Transverse colon (tissue), 4 donors: ENCODE data around the gene SMOC1. TPM values are rescaled to one million over a fixed set of nuclear protein-coding genes. Genes with fewer than 3 reads are reported as not detected.

ENCODE experiments used
- DNase-seq: peaks from one replicate; pipeline ENCODE4 v3.0.0-alpha.2; 2019
- H3K27ac ChIP-seq, 4 donors: fragments of 200-600 bp; sonication (generic); 2 replicates each; pipeline ENCODE4 v1.5.1; 2016 to 2018; ENCODE audit warnings: inconsistent platforms in 4 of 4
- H3K27me3 ChIP-seq: fragments of 200-600 bp; sonication (generic); 2 replicates; pipeline ENCODE4 v1.5.1; 2017; ENCODE audit warnings: inconsistent platforms
- H3K36me3 ChIP-seq, 4 donors: fragments of 200-600 bp; sonication (generic); 2 replicates each; pipeline ENCODE4 v1.5.1; 2017 to 2019; ENCODE audit warnings: inconsistent platforms in 4 of 4
- H3K4me1 ChIP-seq, 4 donors: fragments of 200-600 bp; sonication (generic); 2 replicates each; pipeline ENCODE4 v1.5.1; 2017 to 2020; ENCODE audit warnings: inconsistent platforms in 4 of 4
- H3K4me3 ChIP-seq, 4 donors: fragments of 200-600 bp; sonication (generic); 1 replicate in 1 of 4; 2 replicates in 3 of 4; pipeline versions ENCODE4 v1.5.1 to v1.6.1; 2017 to 2019; ENCODE audit warnings: inconsistent platforms in 4 of 4
- H3K9me3 ChIP-seq, 2 donors: fragments of 200-600 bp; sonication (generic); 2 replicates each; pipeline ENCODE4 v1.5.1; 2017 to 2019; ENCODE audit warnings: inconsistent platforms in 2 of 2
- CTCF ChIP-seq, 5 experiments: fragments of 200-600 bp in 3 of 5; fragments of 450-650 bp in 2 of 5; sonication (generic) in 3 of 5; IDR thresholded peaks; 1 replicate in 2 of 5; 2 replicates in 3 of 5; pipeline ENCODE4 v1.5.1; 2016 to 2017; ENCODE audit warnings: antibody characterized with exemption in 5 of 5, inconsistent platforms in 3 of 5, mild to moderate bottlenecking in 2 of 5, moderate library complexity in 1 of 5
- EP300 ChIP-seq: sonication (generic); formaldehyde crosslinking; IDR thresholded peaks from one replicate; pipeline ENCODE4 v1.6.1; 2017; ENCODE audit warnings: antibody characterized with exemption, low read depth
- POLR2A ChIP-seq: fragments of 450-650 bp; IDR thresholded peaks from one replicate; pipeline ENCODE4 v1.6.1; 2016; ENCODE audit warnings: antibody characterized with exemption, mild to moderate bottlenecking, moderate library complexity
- POLR2AphosphoS5 ChIP-seq, 3 donors: sonication (generic); formaldehyde crosslinking; IDR thresholded peaks; one replicate each; pipeline ENCODE4 v1.6.1; 2016; ENCODE audit warnings: antibody characterized with exemption in 3 of 3
- WGBS, 2 donors: methylation state at CpG; one replicate each; pipeline ENCODE4 v1.1.5; 2018; ENCODE audit warnings: low coverage in 1 of 2; 5-methylcytosine and 5-hydroxymethylcytosine counted together
- in situ Hi-C, 4 donors: fragments of 200-750 bp; cut with MboI; loops; one replicate each; pipeline versions ENCODE4 v1.15.0 to v1.15.1; 2017; ENCODE audit warnings: low sequenced_read_pairs in 3 of 4, low pct_ligation_motif_present in 1 of 4, low pct_unique_long_range_greater_than_20kb in 1 of 4
- intact Hi-C: fragments of 100-400 bp; cut with DNase I; formaldehyde crosslinking; loops from one replicate; pipeline ENCODE4 v1.15.1; 2023; ENCODE audit warnings: low total_unique reads
- total RNA-seq, 4 donors: library from RNA; depleted of rRNA; stranded (reverse); fragments of >200 nt; gene quantifications; one replicate each; pipeline ENCODE4 v1.1.0, GENCODE V29; 2016

The SMOC1 gene
- total RNA-seq, 4 donors from 2014 or later, result 0.82 to 1.3 TPM; not detected in 2

GRCh38 chr14:69990323-69990722 is 111.1 kb downstream of the SMOC1 start:
- H3K4me3 ChIP-seq, result no peak overlapping the region
- H3K9me3 ChIP-seq, result no peaks in the 10 kb centered on the region
- in situ Hi-C loops, result no loop called here
- TF ChIP-seq CTCF (IDR thresholded peaks at IDR 0.05) (no peak), POLR2AphosphoS5 (IDR thresholded peaks at IDR 0.05) (no peak), POLR2A (no peak)
- no peaks in the 10 kb centered on the region for H3K4me1 ChIP-seq
- H3K36me3 ChIP-seq, result no peaks in the 10 kb centered on the region
- no peak for DNase-seq
- H3K27me3 ChIP-seq, result peaks cover 10% of the 10 kb centered on the region
- no peak overlapping the region for H3K27ac ChIP-seq
- intact Hi-C loops, result no loop called here

GRCh38 chr14:69991422-69991821 is 112.2 kb downstream of the SMOC1 start:
- no peak overlapping the region for H3K4me3 ChIP-seq
- H3K9me3 ChIP-seq, result no peaks in the 10 kb centered on the region
- peaks cover 10% of the 10 kb centered on the region for H3K27me3 ChIP-seq
- no peaks in the 10 kb centered on the region for H3K36me3 ChIP-seq
- no peaks in the 10 kb centered on the region for H3K4me1 ChIP-seq
- intact Hi-C loops, result no loop called here
- no peak overlapping the region for H3K27ac ChIP-seq
- DNase-seq, result no peak
- in situ Hi-C loops, result no loop called here
- TF ChIP-seq EP300 (no peak), POLR2A (no peak), CTCF (IDR thresholded peaks at IDR 0.05) (no peak), POLR2AphosphoS5 (IDR thresholded peaks at IDR 0.05) (no peak)

GRCh38 chr14:69992564-69992963 is 113.3 kb downstream of the SMOC1 start:
- in situ Hi-C loops (no loop called here), intact Hi-C loops (no loop called here)
- 65 to 84% methylated on average over 3 of the region's 3 CpGs for WGBS, 2 donors
- Histone ChIP-seq H3K4me3 (no peak overlapping the region), H3K27ac (no peak overlapping the region), H3K4me1 (no peaks in the 10 kb centered on the region), H3K36me3 (no peaks in the 10 kb centered on the region), H3K9me3 (no peaks in the 10 kb centered on the region), H3K27me3 (peaks cover 10% of the 10 kb centered on the region)
- no peak for DNase-seq
- TF ChIP-seq POLR2AphosphoS5 (IDR thresholded peaks at IDR 0.05) (no peak), EP300 (no peak), CTCF (IDR thresholded peaks at IDR 0.05) (no peak), POLR2A (no peak)

GRCh38 chr14:69993326-69993725 is 114.1 kb downstream of the SMOC1 start:
- no peaks in the 10 kb centered on the region for H3K4me1 ChIP-seq
- intact Hi-C loops (no loop called here), in situ Hi-C loops (no loop called here)
- DNase-seq, result no peak
- no peaks in the 10 kb centered on the region for H3K36me3 ChIP-seq
- no peaks in the 10 kb centered on the region for H3K9me3 ChIP-seq
- no peak for TF ChIP-seq POLR2A
- no peak for TF ChIP-seq EP300
- TF ChIP-seq POLR2AphosphoS5 (IDR thresholded peaks at IDR 0.05), result no peak
- no peak for TF ChIP-seq CTCF (IDR thresholded peaks at IDR 0.05)
- no peak overlapping the region for H3K4me3 ChIP-seq
- 83% methylated on average over 2 of the region's 2 CpGs; no CpG with 5 or more reads in 1 of the 2 donors for WGBS, 2 donors
- H3K27ac ChIP-seq, result no peak overlapping the region
- peaks cover 10% of the 10 kb centered on the region for H3K27me3 ChIP-seq
